GM12874 (cell line): Measurements from ENCODE around the gene THEMIS.

ENCODE experiments used
- CTCF ChIP-seq: IDR thresholded peaks from 2 replicates; pipeline ENCODE4 v1.5.1; 2011; ENCODE audit warnings: low read depth, mild to moderate bottlenecking, control low read depth, low read length, moderate library complexity; ENCODE audit not compliant: insufficient read depth

THEMIS gene

GRCh38 chr6:127776320-127776719 lies 124.5 kb downstream of the THEMIS start:
- TF ChIP-seq CTCF = no peak

- TF ChIP-seq CTCF = no peak
Observed at GRCh38 chr6:127775371-127775770, 125.5 kb downstream of the THEMIS start.

- TF ChIP-seq CTCF = no peak
Observed at GRCh38 chr6:127768745-127769144, 132.1 kb downstream of the THEMIS start.

DNA sequence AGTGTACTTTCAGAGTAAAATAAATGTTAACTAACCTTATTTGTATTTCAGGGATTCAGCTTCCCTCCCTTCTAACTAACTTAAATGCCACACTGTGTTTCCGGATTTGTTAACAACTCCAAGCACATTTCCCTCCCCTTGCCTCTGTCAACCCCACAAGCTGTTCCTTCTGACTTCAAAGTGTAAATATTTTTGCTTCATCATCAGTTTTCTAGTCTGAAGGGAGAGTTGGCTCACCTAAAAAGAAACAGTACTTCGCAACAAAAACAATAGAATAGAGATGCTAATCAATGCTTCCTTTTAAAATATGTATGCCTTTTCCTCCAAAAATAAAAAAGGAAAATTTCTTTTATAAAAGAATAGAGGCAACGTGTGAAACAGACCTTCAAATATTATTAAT lies 132.6 kb downstream of the THEMIS start:
- no peak for TF ChIP-seq CTCF

GRCh38 chr6:127765949-127766348 lies 134.9 kb downstream of the THEMIS start:
- no peak for TF ChIP-seq CTCF

DNA sequence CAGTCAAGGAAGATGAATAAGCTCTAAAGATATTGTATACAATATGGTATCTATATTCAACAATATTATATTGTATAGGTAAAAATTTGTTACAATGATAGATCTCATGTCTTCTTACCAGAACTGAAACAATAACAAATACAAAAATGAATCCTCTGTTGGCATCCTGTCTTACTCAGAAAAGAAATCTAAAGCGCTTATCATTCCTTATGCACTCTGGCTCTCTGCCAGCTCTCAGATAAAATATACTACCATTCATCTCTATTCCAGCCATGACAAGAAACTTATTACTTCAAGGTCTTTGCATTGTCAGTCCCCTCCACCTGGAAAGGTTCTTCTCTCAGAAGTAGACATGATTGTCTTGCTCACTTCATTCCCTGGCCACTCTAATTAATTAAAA lies 138.6 kb downstream of the THEMIS start:
- no peak for TF ChIP-seq CTCF

DNA sequence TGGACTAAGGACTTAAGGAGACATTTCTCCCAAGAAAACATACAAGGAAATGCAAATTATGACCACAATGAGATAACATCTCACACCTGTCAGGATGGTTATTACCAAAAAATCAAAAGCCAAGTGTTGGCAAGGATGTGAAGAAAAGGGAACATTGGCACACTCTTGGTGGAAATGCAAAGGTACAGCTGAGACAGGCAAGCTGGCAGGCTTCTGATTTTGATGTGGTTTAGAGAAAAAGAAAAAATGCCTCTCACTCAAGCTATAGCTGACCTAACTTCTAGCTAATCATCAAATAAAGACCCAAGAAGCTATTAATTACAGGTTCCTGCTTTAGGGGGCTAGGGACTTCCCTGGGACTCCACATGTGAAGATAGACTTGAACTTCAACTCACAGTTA lies 139.8 kb downstream of the THEMIS start:
- no peak for TF ChIP-seq CTCF

- TF ChIP-seq CTCF = no peak
Observed at GRCh38 chr6:127749095-127749494, 151.8 kb downstream of the THEMIS start.
